Transverse colon (tissue), 3 donors: ENCODE results near the gene SBK2.

Experiments used
- POLR2A ChIP-seq: fragments of 450-650 bp; IDR thresholded peaks from one replicate; pipeline ENCODE4 v1.6.1; 2016; ENCODE audit warnings: antibody characterized with exemption, mild to moderate bottlenecking, moderate library complexity
- TF ChIP-seq, protein P1 (sequence below), 5 experiments: fragments of 200-600 bp in 3 of 5; fragments of 450-650 bp in 2 of 5; sonication (generic) in 3 of 5; IDR thresholded peaks; 1 replicate in 2 of 5; 2 replicates in 3 of 5; pipeline ENCODE4 v1.5.1; 2016 to 2017; ENCODE audit warnings: antibody characterized with exemption in 5 of 5, inconsistent platforms in 3 of 5, mild to moderate bottlenecking in 2 of 5, moderate library complexity in 1 of 5

DNA sequence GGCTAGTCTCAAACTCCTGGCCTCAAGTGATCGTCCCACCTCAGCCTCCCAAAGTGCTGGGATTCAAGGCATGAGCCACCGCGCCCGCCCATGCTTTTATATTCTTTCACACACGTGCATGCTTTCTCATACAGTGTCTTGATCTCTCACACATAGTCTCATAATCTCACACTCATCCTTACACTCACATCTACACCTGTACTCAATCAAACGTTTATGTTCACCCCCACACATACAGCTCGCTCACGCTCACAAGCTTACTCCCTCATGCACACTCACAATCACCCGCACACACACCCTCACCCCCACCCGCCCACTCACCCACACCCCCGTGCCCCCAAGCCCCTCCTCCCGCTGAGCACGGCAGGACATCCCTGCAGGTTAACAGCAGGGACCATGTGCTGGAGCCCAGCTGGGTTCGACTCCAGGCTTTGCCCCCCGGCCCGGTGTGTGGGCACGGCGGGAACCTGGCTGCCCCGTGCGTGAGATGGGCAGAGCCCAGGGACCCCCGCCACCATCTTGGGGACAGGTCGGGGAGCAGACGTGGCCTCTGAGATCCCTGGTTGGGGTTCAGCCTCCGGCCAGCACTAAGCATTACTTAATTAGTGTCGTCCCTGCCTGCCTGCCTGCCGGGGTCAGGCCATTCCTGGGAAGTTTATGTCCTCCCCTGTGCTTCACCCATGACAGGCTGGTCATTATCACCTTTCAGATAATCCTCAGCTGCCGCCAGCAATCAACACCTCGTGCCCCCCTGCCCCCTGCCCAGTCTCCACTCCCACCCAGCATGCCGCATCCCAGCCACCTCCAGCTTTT, 11.4 kb downstream of the SBK2 start:
- TF ChIP-seq, protein P1, sequence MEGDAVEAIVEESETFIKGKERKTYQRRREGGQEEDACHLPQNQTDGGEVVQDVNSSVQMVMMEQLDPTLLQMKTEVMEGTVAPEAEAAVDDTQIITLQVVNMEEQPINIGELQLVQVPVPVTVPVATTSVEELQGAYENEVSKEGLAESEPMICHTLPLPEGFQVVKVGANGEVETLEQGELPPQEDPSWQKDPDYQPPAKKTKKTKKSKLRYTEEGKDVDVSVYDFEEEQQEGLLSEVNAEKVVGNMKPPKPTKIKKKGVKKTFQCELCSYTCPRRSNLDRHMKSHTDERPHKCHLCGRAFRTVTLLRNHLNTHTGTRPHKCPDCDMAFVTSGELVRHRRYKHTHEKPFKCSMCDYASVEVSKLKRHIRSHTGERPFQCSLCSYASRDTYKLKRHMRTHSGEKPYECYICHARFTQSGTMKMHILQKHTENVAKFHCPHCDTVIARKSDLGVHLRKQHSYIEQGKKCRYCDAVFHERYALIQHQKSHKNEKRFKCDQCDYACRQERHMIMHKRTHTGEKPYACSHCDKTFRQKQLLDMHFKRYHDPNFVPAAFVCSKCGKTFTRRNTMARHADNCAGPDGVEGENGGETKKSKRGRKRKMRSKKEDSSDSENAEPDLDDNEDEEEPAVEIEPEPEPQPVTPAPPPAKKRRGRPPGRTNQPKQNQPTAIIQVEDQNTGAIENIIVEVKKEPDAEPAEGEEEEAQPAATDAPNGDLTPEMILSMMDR (IDR thresholded peaks at IDR 0.05): no peak
- TF ChIP-seq POLR2A: no peak
